B cell (primary cell): ENCODE results near the gene TMOD3.

Source experiments
- EZH2 ChIP-seq: IDR thresholded peaks from 2 replicates; pipeline ENCODE4 v1.6.1; 2012; ENCODE audit warnings: borderline replicate concordance, low read depth, mild to moderate bottlenecking, moderate library complexity, low read length; ENCODE audit not compliant: insufficient read depth, poor library complexity, severe bottlenecking
- TF ChIP-seq, protein P1 (sequence below): fragments of 200-600 bp; IDR thresholded peaks from one replicate; pipeline ENCODE4 v1.8.0; 2022; ENCODE audit warnings: antibody characterized with exemption, mild to moderate bottlenecking

DNA sequence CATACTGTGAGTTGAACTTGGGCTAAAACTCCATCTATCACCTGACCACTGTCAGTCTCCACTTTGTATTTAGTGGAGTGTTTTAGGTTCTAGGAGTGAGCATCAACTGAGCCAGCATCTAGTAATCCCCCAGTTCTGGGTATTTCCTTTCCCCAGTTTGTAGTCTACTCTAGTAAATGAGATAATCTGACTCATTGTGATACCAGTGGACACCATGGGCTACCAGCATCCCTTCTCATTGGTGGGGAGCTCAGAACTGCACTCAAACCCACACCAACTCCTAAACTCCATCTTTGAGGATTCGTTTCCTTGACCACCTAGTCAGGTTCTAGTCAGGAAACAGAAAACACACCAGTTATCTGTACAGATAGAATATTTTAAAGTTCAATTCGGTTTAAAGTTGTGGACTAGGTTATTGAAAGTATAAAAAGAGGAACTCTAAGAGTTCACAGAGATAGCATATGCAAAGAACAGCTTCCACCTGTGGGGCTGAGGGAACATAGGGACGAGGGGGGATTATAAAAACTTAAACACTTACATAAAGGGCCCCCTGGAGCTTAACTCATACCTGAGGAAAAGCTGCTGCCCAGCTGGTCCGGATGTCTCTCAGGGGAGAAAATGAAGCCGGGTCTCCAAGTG, 106.1 kb downstream of the TMOD3 start:
- TF ChIP-seq, protein P1, sequence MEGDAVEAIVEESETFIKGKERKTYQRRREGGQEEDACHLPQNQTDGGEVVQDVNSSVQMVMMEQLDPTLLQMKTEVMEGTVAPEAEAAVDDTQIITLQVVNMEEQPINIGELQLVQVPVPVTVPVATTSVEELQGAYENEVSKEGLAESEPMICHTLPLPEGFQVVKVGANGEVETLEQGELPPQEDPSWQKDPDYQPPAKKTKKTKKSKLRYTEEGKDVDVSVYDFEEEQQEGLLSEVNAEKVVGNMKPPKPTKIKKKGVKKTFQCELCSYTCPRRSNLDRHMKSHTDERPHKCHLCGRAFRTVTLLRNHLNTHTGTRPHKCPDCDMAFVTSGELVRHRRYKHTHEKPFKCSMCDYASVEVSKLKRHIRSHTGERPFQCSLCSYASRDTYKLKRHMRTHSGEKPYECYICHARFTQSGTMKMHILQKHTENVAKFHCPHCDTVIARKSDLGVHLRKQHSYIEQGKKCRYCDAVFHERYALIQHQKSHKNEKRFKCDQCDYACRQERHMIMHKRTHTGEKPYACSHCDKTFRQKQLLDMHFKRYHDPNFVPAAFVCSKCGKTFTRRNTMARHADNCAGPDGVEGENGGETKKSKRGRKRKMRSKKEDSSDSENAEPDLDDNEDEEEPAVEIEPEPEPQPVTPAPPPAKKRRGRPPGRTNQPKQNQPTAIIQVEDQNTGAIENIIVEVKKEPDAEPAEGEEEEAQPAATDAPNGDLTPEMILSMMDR, result no peak
- no peak for TF ChIP-seq EZH2
